RKO (cell line): ENCODE data around the gene UCP2.

Experiments
- DNase-seq: peaks from one replicate; pipeline ENCODE4 v3.0.0-alpha.2; 2016; ENCODE audit warnings: low spot score

The UCP2 gene

DNA sequence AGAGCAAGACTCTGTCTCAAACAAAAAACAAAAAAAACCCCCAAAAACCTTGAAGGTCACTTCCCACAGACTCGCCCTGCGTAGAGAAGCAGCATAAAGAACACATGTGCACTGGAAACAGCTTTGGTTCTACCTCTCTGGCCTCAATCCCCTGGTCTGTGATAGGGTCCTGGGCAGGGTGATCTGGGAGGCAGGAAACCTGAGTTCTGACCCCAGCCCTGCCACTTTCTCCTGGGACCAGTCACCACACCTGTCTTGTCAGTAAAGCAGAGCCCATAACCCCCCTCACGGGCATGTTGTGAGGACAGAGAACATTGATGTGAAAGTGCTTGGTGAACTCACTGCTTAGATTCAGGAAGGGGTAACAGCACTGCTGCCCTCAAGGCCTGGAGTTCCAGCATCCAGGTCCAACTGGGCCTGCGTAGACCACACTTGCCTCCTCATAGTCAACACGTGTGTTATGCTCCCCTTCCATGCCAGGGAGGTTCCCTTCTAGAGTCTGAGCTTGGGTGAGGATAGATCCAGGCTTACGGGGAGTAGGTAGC is 11.4 kb downstream of the UCP2 start:
- DNase-seq, result no peak

DNA sequence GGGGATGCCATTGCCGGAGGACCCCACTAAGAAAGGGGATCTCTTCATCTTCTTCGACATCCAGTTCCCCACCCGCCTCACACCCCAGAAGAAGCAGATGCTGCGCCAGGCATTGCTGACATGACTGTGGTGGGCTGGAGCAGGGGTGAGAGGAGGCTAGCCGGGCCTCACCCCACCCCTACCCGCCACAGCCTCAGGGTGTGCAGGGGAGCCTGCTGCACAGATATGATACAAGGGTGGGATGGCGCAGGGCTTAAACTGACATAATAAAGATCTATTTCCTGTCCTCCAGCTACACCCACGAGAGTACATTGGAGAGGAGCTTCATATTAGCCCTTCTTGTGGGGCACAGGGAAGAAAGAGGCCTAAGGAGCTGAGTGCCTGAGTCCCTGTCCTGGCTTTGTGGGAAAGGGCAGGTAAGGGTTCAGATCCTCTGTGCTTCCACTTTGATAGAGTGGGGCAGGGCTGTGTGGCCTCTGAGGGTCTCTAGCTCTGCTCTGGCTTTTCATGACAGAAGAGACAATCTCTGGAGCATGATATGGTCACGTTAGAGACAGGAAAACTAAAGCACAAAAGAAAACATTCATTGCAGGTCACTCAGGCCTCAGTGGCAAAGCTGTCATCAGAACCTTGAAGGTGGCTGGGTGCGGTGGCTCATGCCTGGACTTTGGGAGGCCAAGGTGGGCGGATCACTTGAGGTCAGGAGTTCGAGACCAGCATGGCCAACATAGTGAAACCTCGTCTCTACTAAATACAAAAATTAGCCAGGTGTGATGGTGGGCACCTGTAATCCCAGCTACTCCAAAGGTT is 12.4 kb downstream of the UCP2 start:
- DNase-seq, result no peak

DNA sequence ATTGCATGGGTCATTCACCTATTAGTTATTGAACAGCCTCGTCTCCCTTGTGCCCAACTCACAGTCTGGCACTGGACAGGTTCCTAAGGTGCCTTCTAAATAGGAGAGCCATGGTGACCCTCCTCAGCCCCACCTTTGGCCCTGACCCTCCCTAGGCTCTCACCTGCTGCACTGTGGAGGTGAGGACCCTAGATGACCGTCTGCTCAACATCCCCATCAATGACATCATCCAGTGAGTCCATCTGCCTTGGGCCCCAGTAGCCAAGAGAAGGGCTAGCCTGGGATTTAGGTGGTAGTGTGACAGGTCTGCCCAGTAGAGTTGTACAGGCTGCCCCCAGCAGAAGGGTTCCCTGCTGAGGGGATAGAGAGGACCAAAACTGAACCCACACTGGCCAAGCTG is 13.6 kb downstream of the UCP2 start:
- no peak for DNase-seq

- DNase-seq, result no peak
These were observed 14.2 kb downstream of the UCP2 start for GRCh38 chr11:73968356-73968966.

GRCh38 chr11:73965764-73966121 is 16.9 kb downstream of the UCP2 start:
- no peak for DNase-seq

DNA sequence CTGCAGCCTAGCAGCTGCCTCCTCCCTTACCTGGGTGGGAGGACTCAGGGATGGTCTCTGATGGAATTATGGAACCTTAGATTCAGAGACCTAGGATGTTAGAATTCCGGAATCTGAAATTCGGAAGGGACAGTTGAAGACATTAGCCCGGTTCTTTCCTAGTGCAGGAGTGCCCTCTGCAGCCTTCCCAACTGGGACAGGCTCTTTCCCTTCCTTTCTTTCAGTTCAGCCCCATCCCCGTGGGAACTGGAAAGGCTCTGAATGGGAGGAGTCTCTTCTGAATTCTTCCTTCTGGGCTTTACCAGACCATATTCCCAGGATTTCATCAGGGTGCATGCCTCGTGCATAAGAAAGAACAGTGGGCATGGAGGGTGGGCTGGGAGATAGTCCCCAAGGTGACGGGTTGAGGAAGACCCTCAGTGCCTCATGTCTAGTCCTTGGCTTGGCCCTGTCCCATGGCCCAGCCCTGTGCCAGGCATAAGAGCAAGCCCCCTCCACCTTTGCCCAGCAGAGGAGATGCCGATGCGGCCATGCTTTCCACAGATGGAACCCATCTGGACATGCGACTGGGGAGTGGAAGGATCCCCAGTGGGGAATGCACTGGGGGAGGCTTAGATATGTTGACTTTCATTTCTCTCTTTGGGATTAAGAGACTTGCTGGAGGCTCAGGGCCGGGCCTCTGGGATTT is 17.4 kb downstream of the UCP2 start:
- DNase-seq, result no peak

GRCh38 chr11:73963861-73964260 is 18.8 kb downstream of the UCP2 start:
- DNase-seq, result no peak

DNA sequence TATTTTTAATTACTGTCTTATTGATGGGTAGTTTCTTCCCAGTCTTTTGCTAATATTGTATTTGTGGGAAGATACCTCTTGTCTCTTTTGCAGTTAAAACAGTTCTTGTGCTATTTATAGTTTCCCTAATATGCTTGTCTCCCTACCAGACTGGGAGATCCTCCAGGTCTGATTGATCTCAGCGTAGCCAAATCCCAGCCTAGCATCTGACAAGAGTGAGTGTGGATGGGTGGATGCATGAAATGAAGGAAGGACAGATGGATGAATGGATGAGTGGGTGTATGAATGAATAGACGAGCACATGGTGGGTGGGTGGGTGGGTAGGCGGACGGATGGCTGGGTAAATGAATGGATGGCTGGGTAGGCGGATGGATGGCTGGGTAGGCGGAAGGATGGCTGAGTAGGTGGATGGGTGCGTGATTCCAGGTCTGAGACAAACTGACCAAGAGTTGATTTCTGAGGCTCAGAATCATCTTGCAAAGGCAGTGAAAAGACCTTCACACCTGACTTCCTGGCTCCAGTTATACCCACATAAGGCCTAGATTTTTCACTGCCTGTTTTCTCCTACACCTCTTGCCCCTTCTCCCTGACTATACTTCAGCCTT is 20.4 kb downstream of the UCP2 start:
- no peak for DNase-seq

- no peak for DNase-seq
These were observed 21.3 kb downstream of the UCP2 start for GRCh38 chr11:73961321-73961720.

DNA sequence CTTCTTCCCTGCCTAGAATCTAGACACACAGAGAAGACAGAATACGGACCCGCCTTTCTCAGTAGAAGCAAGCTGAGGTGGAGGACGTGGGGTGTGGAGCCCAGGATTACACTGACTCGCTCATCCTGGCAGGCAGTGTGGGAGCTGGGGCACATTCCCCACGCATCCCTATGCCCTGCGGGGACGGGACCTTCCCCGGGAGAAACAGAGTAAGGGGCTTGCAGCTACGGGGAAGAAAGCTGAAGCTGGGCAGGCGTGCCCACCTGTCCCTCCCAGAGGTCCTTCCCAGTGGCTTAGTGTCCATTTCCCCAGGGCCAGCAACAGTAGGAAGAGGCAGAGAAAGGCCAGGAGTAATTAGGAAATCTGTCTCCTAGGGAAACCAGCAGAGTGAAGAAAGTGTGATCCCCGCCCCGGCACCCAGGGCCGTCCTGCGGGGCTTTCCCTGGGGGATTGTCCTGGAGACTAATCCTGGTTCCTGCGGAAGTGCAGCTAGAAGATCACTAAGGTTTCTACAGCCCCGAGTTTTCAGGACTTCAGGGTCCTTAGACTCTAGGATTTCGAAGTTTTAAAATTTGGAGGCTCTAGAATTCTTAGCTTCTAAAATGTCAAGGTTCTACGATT is 24.0 kb downstream of the UCP2 start:
- DNase-seq, result no peak

DNA sequence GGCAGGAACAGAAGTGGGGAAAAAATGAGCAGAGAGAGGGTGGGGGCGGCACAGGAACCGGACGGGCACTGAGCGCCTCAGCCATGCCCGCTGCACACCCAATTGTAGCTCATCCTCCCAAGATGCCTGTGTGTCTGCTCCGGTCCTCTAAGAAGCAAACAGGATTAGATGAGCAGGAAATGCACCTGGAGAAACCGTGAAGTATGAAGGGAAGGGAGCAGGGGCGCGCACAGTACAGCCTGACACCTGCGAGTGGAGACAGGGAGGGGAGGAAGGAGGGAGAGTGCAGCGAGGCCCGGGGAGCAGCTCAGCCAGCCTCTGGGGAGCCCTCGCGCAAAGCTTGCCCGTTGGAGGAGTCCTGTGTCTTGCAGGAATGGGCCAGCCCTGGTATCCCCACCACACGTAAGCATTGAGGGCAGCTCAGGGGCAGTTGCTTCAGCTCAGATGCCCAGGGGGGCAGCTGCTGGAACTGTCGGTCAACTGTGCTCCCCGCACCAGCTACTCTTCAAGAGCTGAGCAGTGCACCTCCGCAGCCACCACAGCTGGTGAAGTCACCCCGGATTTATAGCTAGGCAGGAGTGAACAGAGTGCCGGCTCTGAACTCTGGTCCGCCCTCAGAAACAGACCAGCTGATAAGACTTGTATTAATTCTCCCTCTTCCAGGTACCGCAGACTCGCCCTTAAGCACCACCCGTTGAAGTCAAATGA is 24.8 kb downstream of the UCP2 start:
- DNase-seq, result no peak

GRCh38 chr11:73956876-73957653 is 25.6 kb downstream of the UCP2 start:
- DNase-seq, result no peak

DNA sequence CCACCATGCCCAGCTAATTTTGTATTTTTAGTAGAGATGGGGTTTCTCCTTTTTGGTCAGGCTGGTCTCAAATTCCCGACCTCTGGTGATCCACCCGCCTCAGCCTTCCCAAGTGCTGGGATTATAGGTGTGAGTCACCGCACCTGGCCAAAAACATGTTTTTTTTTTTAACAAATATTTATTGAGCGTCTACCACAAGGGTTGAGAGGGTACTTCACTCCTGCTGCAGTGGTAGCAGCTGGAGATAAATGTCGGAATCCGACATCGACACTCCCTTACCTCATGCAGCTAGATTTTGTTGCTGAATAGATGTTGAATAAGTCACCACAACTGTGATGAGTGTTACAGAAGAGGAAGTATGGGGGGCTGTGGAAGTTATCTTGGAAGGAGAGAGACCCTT is 30.8 kb downstream of the UCP2 start:
- no peak for DNase-seq

DNA sequence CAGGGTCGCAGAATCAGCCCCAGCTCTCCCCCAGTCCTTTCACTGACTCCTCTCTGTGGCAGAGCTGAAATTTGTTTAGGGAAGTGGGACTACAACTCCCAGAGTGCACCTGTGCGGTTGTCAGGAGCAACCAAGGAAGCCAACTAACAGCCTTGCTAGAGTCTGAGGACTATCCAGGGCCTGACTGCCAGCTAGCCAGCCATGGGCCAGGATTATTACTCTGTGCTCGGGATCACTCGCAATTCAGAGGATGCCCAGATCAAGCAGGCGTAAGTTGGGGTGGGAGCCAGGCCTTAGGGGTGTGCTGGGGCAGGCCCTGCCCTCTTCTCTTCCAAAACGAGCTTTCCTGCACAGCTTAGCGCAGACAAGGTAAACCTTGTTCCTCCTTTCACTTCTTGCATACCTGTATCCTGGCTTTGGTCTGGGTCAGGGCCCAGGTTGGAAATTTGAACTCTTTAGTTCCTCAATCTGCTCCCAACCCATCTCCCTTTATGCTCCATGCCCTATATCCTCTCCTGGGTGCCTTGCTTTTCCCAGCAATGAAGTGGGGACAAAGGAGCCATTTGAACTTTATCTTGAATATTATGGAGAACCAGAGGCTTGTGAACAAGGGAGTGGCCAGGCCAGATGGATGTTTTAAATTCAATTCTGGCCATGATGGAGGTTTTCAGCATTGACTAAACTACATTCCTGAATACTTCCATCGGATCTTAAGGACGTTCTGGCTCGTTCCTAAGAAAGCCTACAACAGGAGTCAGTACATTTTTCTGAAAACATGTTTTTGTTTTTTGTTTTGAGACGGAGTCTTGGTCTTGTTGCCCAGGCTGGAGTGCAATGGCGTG is 31.6 kb downstream of the UCP2 start, which contains the start of gene DNAJB13:
Gene DNAJB13 (plus strand): TSS at position 158 of the 842 bp plus-strand sequence. CDS start 44 bp downstream, at position 202.
- DNase-seq, result peak; percentile 68

DNA sequence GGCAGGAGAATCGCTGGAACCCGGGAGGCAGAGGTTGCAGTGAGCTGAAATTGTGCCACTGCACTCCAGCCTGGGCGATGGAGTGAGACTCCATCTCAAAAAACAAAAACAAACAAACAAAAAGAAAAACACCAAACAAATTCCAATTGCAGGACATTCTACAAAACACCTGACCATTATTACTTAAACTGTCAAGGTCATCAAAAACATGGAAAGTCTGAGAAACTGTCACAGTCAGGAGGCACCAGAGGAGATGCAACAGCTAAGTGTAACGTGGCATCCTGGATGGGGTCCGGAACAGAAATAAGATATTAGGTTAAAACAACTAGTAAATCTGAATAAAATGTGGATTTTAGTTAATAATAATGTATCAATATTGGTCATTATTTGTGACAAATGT is 32.7 kb downstream of the UCP2 start:
- no peak for DNase-seq

- no peak for DNase-seq
These were observed 33.4 kb downstream of the UCP2 start for GRCh38 chr11:73949246-73949645.

GRCh38 chr11:73946798-73947458 is 35.7 kb downstream of the UCP2 start:
- no peak for DNase-seq

DNA sequence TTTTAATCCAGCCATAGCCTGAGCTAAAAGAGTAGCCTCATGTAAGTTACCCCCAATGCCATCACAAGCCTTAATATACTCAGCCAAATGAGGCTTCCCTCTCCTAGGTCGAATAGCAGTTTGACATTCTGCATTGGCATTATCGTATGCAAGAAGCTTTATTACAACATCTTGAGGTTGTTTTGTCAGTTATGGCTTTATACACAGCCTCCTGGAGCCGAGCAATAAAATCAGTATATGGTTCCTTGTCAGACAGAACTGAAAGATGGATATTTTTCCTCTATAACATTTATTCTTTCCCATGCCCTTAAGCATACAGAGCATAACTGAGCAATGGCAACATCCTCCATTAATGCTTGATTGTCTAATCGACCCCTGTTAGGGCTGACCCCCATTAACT is 37.2 kb downstream of the UCP2 start:
- DNase-seq, result no peak

DNA sequence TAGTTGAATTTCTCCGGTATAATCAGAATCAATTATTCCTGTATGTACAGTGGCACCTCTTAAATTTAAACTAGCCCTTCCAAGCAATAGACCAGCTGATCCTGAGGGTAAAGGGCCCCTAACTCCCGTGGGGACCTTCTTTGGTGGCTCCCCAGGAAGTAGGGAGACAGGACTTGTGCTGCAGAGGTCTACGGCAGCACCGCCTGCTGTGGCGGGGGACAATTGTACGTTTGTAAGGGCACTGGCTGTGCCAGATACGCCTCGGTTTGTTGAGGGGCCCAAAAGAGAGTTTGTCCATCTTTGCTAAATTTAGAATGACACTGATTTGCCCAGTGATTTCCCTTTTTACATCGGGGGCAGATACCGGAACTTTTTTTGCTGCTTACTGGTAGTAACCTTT is 37.7 kb downstream of the UCP2 start:
- no peak for DNase-seq
